Adrenal gland (tissue), 12 donors: Measurements from ENCODE around the gene KPNA3. TPM values are rescaled to one million over a fixed set of nuclear protein-coding genes. Genes with fewer than 3 reads are reported as not detected.

Experiments used
- DNase-seq, 7 donors: peaks; one replicate each; pipeline ENCODE4 v3.0.0-alpha.2; 2019 to 2020
- H3K27ac ChIP-seq, 5 donors: fragments of 200-600 bp; sonication (generic) in 4 of 5; 1 replicate in 3 of 5; 2 replicates in 2 of 5; pipeline versions ENCODE4 v1.5.1 to v1.8.0; 2016 to 2020; ENCODE audit warnings: mild to moderate bottlenecking in 1 of 5
- H3K27me3 ChIP-seq: fragments of 200-600 bp; 2 replicates; pipeline ENCODE4 v1.8.0; 2021
- H3K36me3 ChIP-seq, 2 donors: fragments of 200-600 bp; replicated peaks in 1 of 2; 1 replicate in 1 of 2; 2 replicates in 1 of 2; pipeline versions ENCODE4 v1.5.1 to v1.8.0; 2018 to 2022
- H3K4me1 ChIP-seq, 2 donors: fragments of 200-600 bp; replicated peaks in 1 of 2; 1 replicate in 1 of 2; 2 replicates in 1 of 2; pipeline versions ENCODE4 v1.5.1 to v1.8.0; 2018 to 2021
- H3K4me3 ChIP-seq, 4 donors: fragments of 200-600 bp; sonication (generic) in 3 of 4; one replicate each; pipeline ENCODE4 v1.5.1; 2016 to 2018
- H3K9me3 ChIP-seq, 3 donors: fragments of 200-600 bp; sonication (generic) in 1 of 3; replicated peaks in 1 of 3; 1 replicate in 2 of 3; 2 replicates in 1 of 3; pipeline versions ENCODE4 v1.5.1 to v1.8.0; 2016 to 2021
- POLR2A ChIP-seq, 2 donors: fragments of 450-650 bp; IDR thresholded peaks; one replicate each; pipeline ENCODE4 v1.6.1; 2017; ENCODE audit warnings: antibody characterized with exemption in 2 of 2, mild to moderate bottlenecking in 2 of 2, moderate library complexity in 1 of 2
- WGBS, 4 donors: extraction: QIAGEN DNeasy Blood & Tissue Kit in 2 of 4; methylation state at CpG; one replicate each; pipeline versions ENCODE4 v1.1.5 to v1.1.7; 2013 to 2017; 5-methylcytosine and 5-hydroxymethylcytosine counted together
- intact Hi-C, 2 donors: fragments of 100-400 bp; cut with DNase I; formaldehyde crosslinking; loops; one replicate each; pipeline versions ENCODE4 v1.14.1 to v1.15.0; 2022 to 2023
- polyA plus RNA-seq, 3 donors: library from polyadenylated mRNA; stranded (reverse); fragments of 200-250 nt in 2 of 3; fragments of 350-450 nt in 1 of 3; fragmentation: Illumina TruSeq in 1 of 3; extraction: RNeasy Lipid Tissue Mini Kit (QIAGEN cat#74804) in 1 of 3; gene quantifications; one replicate each; pipeline ENCODE4 v1.2.3, GENCODE V29; 2013 to 2014
- total RNA-seq, 9 donors: library from RNA; depleted of rRNA in 4 of 9; stranded (reverse); fragments of >200 nt in 4 of 9; fragments of 120-200 nt in 1 of 9; fragmentation: NEBNext Ultra II Directional in 1 of 9; extraction: Animal tissue kit (Norgen Biotek cat#: 25700) in 1 of 9; gene quantifications; one replicate each; pipeline versions ENCODE4 v1.1.0 to v1.2.4, GENCODE V29; 2013 to 2023
- TF ChIP-seq, protein P1 (sequence below), 6 experiments: fragments of 450-650 bp in 4 of 6; fragments of 200-600 bp in 2 of 6; sonication (generic) in 1 of 6; IDR thresholded peaks; 1 replicate in 5 of 6; 2 replicates in 1 of 6; pipeline versions ENCODE4 v1.5.1 to v1.8.0; 2016 to 2021; ENCODE audit warnings: antibody characterized with exemption in 6 of 6, mild to moderate bottlenecking in 2 of 6, moderate library complexity in 1 of 6
- donor health status: healthy with polysubstance abuse.
- donor health status: Bipolar disorder and iron deficiency.
- donor health status: DM: yes; HTN: yes; CAD: no.
- donor health status: DM: no; HTN: no; CAD: no.
- donor health status: DM: no; HTN: no; CAD: no.
- donor health status: DM: yes; HTN: yes; CAD: no.

The KPNA3 gene
- total and polyA plus RNA-seq, 12 donors: 8.6 to 43.8 (median 20.5) TPM

DNA sequence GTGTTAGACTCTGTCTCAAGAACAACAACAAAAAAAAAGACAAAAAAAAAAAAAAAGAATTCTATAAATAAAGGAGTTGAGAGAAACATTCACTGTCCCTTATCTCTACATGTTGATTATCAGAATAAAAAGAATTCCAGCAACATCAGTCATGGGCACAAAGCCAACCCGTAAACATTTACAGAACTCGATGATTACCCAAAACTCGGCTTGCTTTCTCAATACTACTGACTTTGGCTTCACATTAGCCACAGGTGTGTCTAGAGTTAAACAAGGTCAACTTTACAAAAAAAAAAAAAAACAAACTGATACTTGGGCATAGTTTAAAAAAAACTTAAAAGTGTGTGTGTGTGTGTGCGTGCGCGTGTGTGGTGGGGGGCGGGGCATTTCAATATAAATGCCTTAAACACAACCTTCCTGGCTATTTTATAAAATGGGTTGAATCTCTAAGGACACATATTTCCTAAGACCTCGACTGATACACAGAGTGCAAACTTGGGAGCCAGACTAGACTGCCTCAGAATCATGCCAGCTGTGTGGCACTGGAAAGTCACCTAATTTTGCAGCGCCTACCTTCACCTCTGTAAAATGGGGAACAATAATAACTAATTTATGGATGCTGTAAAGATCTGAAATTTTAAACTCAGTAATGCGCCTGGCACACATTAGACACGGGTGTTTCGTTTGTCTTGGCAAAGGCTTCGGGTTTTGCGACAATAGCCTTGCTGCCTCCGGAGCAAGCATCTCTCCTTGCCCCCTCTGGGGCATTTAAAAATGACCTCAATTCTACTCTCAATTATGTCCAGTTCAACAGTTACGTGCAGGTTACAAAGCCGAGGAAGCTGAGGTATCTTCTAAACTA lies 102.1 kb downstream of the KPNA3 start:
- Histone ChIP-seq H3K9me3 (no peaks in the 10 kb centered on the region), H3K27ac (peak overlapping the region; percentile 46 to 87 (median 75)), H3K4me3 (peak overlapping the region; percentile 15 to 91 (median 62)), H3K4me1 (peaks cover 4 to 20% of the 10 kb centered on the region in 2 donors), H3K36me3 (no peaks in the 10 kb centered on the region), H3K27me3 (no peaks in the 10 kb centered on the region)
- peak; percentile 37 to 82 (median 71) for DNase-seq
- no peak for TF ChIP-seq POLR2A (IDR thresholded peaks at IDR 0.05)
- TF ChIP-seq, protein P1, sequence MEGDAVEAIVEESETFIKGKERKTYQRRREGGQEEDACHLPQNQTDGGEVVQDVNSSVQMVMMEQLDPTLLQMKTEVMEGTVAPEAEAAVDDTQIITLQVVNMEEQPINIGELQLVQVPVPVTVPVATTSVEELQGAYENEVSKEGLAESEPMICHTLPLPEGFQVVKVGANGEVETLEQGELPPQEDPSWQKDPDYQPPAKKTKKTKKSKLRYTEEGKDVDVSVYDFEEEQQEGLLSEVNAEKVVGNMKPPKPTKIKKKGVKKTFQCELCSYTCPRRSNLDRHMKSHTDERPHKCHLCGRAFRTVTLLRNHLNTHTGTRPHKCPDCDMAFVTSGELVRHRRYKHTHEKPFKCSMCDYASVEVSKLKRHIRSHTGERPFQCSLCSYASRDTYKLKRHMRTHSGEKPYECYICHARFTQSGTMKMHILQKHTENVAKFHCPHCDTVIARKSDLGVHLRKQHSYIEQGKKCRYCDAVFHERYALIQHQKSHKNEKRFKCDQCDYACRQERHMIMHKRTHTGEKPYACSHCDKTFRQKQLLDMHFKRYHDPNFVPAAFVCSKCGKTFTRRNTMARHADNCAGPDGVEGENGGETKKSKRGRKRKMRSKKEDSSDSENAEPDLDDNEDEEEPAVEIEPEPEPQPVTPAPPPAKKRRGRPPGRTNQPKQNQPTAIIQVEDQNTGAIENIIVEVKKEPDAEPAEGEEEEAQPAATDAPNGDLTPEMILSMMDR (IDR thresholded peaks at IDR 0.05): no peak
- intact Hi-C loops: no loop called here
- 4 to 7% (median 5%) methylated on average over 15 to 17 of the region's 17 CpGs for WGBS, 4 donors

DNA sequence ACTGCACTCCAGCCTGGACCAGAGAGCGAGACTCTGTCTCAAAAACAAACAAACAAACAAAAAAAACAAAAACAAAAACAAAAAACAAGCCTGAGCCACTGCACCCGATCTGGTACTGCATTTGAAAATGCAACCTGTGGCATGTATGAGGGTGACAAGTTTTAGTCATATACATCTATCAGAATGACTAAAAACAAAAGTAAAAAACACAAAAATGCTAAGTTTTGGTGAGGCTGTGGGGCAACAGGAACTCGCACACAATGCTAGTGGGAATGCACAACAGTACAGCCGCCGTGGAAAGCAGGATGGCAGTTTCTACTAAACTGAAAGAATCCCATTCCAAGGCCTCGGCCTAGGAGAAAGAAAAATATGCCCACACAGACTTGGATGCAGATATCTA lies 109.0 kb downstream of the KPNA3 start:
- Histone ChIP-seq H3K27me3 (no peaks in the 10 kb centered on the region), H3K9me3 (no peaks in the 10 kb centered on the region), H3K4me3 (no peak overlapping the region), H3K36me3 (no peaks in the 10 kb centered on the region), H3K4me1 (no peaks in the 10 kb centered on the region), H3K27ac (no peak overlapping the region)
- TF ChIP-seq, protein P1 (IDR thresholded peaks at IDR 0.05): no peak
- no peak for TF ChIP-seq POLR2A (IDR thresholded peaks at IDR 0.05)
- intact Hi-C loops: no loop called here
- 86 to 97% (median 96%) methylated on average over 6 of the region's 6 CpGs for WGBS, 4 donors
- DNase-seq: no peak

DNA sequence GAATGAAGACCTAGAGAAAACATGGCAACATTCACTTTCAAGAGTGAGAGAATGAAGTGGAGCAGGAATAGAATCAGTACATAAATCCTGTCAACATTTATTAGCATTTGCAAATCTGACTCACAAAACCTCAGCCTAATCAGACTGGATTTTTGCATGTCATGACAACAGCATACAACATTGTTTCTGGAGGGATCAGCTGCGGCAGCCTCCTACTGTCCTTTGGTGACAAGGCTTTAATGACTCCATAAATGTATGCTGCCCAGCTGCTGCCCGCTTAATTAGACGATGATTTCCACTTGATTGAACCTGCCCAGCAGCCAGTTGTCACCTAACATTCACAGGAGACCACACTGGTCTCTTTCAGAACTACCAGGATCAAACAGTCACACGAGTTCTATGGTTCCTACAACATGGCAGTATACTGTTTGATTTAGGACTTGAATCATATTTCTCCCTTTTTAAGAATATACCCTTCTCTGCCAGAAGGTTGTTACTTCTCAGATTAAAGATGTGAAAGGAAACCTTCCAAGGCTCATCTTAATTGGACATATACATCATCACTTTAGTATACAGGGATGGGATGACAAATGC lies 110.5 kb downstream of the KPNA3 start:
- Histone ChIP-seq H3K9me3 (no peaks in the 10 kb centered on the region), H3K4me3 (no peak overlapping the region), H3K36me3 (no peaks in the 10 kb centered on the region), H3K27me3 (no peaks in the 10 kb centered on the region), H3K4me1 (no peaks in the 10 kb centered on the region), H3K27ac (no peak overlapping the region)
- intact Hi-C loops: no loop called here
- DNase-seq: no peak
- TF ChIP-seq POLR2A (IDR thresholded peaks at IDR 0.05): no peak
- TF ChIP-seq, protein P1 (IDR thresholded peaks at IDR 0.05): no peak
- WGBS, 4 donors: 70 to 82% (median 79%) methylated on average over 4 of the region's 4 CpGs

DNA sequence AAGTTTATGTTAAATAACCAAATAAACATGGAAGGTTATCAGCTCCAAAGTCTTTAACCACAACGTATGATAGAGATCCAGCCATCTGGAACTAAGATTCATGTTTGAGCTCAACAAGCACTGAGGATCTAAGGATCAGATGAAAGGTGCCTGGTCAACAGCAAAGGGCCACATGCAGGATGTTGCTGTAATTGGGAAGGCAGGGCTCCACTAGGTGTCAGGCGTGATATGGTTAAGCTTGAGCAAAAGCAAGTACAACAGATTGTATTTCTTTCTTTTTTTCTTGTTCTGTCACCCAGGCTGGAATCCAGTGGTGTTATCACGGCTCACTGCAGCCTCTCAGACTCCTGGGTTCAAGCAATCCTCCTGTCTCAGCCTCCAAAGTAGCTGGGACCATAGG lies 113.2 kb downstream of the KPNA3 start:
- Histone ChIP-seq H3K27me3 (no peaks in the 10 kb centered on the region), H3K27ac (no peak overlapping the region), H3K4me1 (no peaks in the 10 kb centered on the region), H3K9me3 (no peaks in the 10 kb centered on the region), H3K36me3 (no peaks in the 10 kb centered on the region), H3K4me3 (no peak overlapping the region)
- TF ChIP-seq, protein P1 (IDR thresholded peaks at IDR 0.05): no peak
- no peak for TF ChIP-seq POLR2A (IDR thresholded peaks at IDR 0.05)
- DNase-seq: no peak
- intact Hi-C loops: no loop called here
- 77 to 82% (median 80%) methylated on average over 3 of the region's 3 CpGs for WGBS, 4 donors
